ENCODE data around the gene DHX35. TPM values are rescaled to one million over a fixed set of nuclear protein-coding genes. Genes with fewer than 3 reads are reported as not detected.

Gene DHX35
- total and polyA plus RNA-seq, 8 donors: 2.2 to 6.8 (median 3.3) TPM

- Histone ChIP-seq H3K27me3 (no peaks in the 10 kb centered on the region), H3K27ac (no peak overlapping the region), H3K36me3 (peaks cover 0 to 15% (median 4%) of the 10 kb centered on the region in 3 donors), H3K9me3 (no peaks in the 10 kb centered on the region), H3K4me3 (no peak overlapping the region), H3K4me1 (no peaks in the 10 kb centered on the region)
- no peak for TF ChIP-seq CTCF (IDR thresholded peaks at IDR 0.05)
- intact Hi-C loops (cut with DNase I): no loop called here
- WGBS, 2 donors: 94 to 98% methylated on average over 1 of the region's 1 CpG
- FAIRE-seq: no peak
- no peak for ATAC-seq
- DNase-seq: no peak
Measured at GRCh38 chr20:38970302-38970701, 8.2 kb downstream of the DHX35 start.

- H3K4me3 ChIP-seq: no peak overlapping the region
- H3K36me3 ChIP-seq: peaks cover 0 to 15% (median 4%) of the 10 kb centered on the region in 3 donors
- intact Hi-C loops (cut with DNase I): no loop called here
- DNase-seq (no peak), ATAC-seq (no peak), FAIRE-seq (no peak)
- no peak for TF ChIP-seq CTCF (IDR thresholded peaks at IDR 0.05)
- no peaks in the 10 kb centered on the region for H3K9me3 ChIP-seq
- H3K4me1 ChIP-seq: no peaks in the 10 kb centered on the region
- no peak overlapping the region for H3K27ac ChIP-seq
- no peaks in the 10 kb centered on the region for H3K27me3 ChIP-seq
Measured at GRCh38 chr20:38973107-38973506, 11.0 kb downstream of the DHX35 start.

- no peaks in the 10 kb centered on the region for H3K9me3 ChIP-seq
- H3K4me1 ChIP-seq: no peaks in the 10 kb centered on the region
- H3K27me3 ChIP-seq: no peaks in the 10 kb centered on the region
- intact Hi-C loops (cut with DNase I): no loop called here
- 26 to 57% methylated on average over 5 of the region's 5 CpGs for WGBS, 2 donors
- DNase-seq (peak in 2 of 6 donors; percentile 15 to 29), FAIRE-seq (no peak), ATAC-seq (peak in 2 of 4 donors; percentile 54 to 75)
- no peak for TF ChIP-seq CTCF (IDR thresholded peaks at IDR 0.05)
- H3K27ac ChIP-seq: no peak overlapping the region
- peaks cover 0 to 15% (median 4%) of the 10 kb centered on the region in 3 donors for H3K36me3 ChIP-seq
- H3K4me3 ChIP-seq: no peak overlapping the region
Measured at GRCh38 chr20:38973645-38974044, 11.5 kb downstream of the DHX35 start.

GRCh38 chr20:38975539-38976120, 13.5 kb downstream of the DHX35 start:
- FAIRE-seq (no peak), ATAC-seq (no peak), DNase-seq (no peak)
- Histone ChIP-seq H3K4me3 (no peak overlapping the region), H3K27me3 (no peaks in the 10 kb centered on the region), H3K27ac (no peak overlapping the region), H3K36me3 (no peaks in the 10 kb centered on the region), H3K9me3 (no peaks in the 10 kb centered on the region), H3K4me1 (no peaks in the 10 kb centered on the region)
- intact Hi-C loops (cut with DNase I): no loop called here
- WGBS, 2 donors: 79 to 81% methylated on average over 2 of the region's 2 CpGs
- TF ChIP-seq CTCF (IDR thresholded peaks at IDR 0.05): no peak

GRCh38 chr20:38979434-38979833, 17.3 kb downstream of the DHX35 start:
- Histone ChIP-seq H3K27ac (no peak overlapping the region), H3K36me3 (no peaks in the 10 kb centered on the region), H3K9me3 (no peaks in the 10 kb centered on the region), H3K4me1 (no peaks in the 10 kb centered on the region), H3K4me3 (no peak overlapping the region), H3K27me3 (no peaks in the 10 kb centered on the region)
- no peak for TF ChIP-seq CTCF (IDR thresholded peaks at IDR 0.05)
- intact Hi-C loops (cut with DNase I): no loop called here
- DNase-seq (no peak), ATAC-seq (no peak), FAIRE-seq (no peak)
- 91 to 97% methylated on average over 2 of the region's 2 CpGs for WGBS, 2 donors
